Measurements from ENCODE around the gene CDK18. TPM values are rescaled to one million over a fixed set of nuclear protein-coding genes. Genes with fewer than 3 reads are reported as not detected.

Gene CDK18
- polyA plus RNA-seq, 1 donor from 2014 or later = not detected

- Histone ChIP-seq H3K9me2 (ENCODE audit: insufficient read depth, low read length) (no peaks in the 10 kb centered on the region), H3K4me2 (ENCODE audit: low read length) (no peak overlapping the region), H3K36me3 (ENCODE audit: insufficient read depth, low read length) (no peaks in the 10 kb centered on the region), H3K9ac (ENCODE audit: low read length) (no peak overlapping the region), H3K9me3 (ENCODE audit: low read length) (no peaks in the 10 kb centered on the region), H3K4me3 (ENCODE audit: low read length) (no peak overlapping the region), H4K20me1 (ENCODE audit: insufficient read depth) (no peaks in the 10 kb centered on the region), H3K27ac (ENCODE audit: low read length) (no peak overlapping the region), H3K27me3 (ENCODE audit: insufficient read depth, low read depth, low read length) (no peaks in the 10 kb centered on the region), H3F3A (ENCODE audit: insufficient read depth, low read length, poor library complexity, severe bottlenecking) (no peaks in the 10 kb centered on the region), H2AFZ (ENCODE audit: low read depth, low read length) (no peak overlapping the region), H3K79me2 (replicated peaks; ENCODE audit: insufficient read depth, low read length) (no peaks in the 10 kb centered on the region)
- TF ChIP-seq CTCF (IDR thresholded peaks at IDR 0.05; ENCODE audit: poor library complexity, severe bottlenecking) = no peak
- TF ChIP-seq EZH2 (IDR thresholded peaks at IDR 0.05; ENCODE audit: borderline replicate concordance, insufficient read depth, low read length, poor library complexity, severe bottlenecking) = no peak
- TF ChIP-seq REST (IDR thresholded peaks at IDR 0.05; ENCODE audit: borderline replicate concordance) = no peak
- TF ChIP-seq RAD21 (conservative IDR thresholded peaks at IDR 0.05) = no peak
- TF ChIP-seq SMC3 (conservative IDR thresholded peaks at IDR 0.05; ENCODE audit: poor library complexity) = no peak
These were observed 30.0 kb downstream of the CDK18 start for GRCh38 chr1:205534444-205534985.

GRCh38 chr1:205535096-205535495, 30.6 kb downstream of the CDK18 start:
- Histone ChIP-seq H3K79me2 (replicated peaks; ENCODE audit: insufficient read depth, low read length) (no peaks in the 10 kb centered on the region), H3K9ac (ENCODE audit: low read length) (no peak overlapping the region), H3K4me2 (ENCODE audit: low read length) (no peak overlapping the region), H3K9me2 (ENCODE audit: insufficient read depth, low read length) (no peaks in the 10 kb centered on the region), H3K36me3 (ENCODE audit: insufficient read depth, low read length) (no peaks in the 10 kb centered on the region), H3K9me3 (ENCODE audit: low read length) (no peaks in the 10 kb centered on the region), H4K20me1 (ENCODE audit: insufficient read depth) (no peaks in the 10 kb centered on the region), H2AFZ (ENCODE audit: low read depth, low read length) (no peak overlapping the region), H3K4me3 (ENCODE audit: low read length) (no peak overlapping the region), H3K27ac (ENCODE audit: low read length) (no peak overlapping the region), H3F3A (ENCODE audit: insufficient read depth, low read length, poor library complexity, severe bottlenecking) (no peaks in the 10 kb centered on the region), H3K27me3 (ENCODE audit: insufficient read depth, low read depth, low read length) (no peaks in the 10 kb centered on the region)
- no peak for TF ChIP-seq SMC3 (conservative IDR thresholded peaks at IDR 0.05; ENCODE audit: poor library complexity)
- no peak for TF ChIP-seq POLR2AphosphoS5 (IDR thresholded peaks at IDR 0.05)
- no peak for TF ChIP-seq EP300 (conservative IDR thresholded peaks at IDR 0.05; ENCODE audit: poor library complexity, severe bottlenecking)
- TF ChIP-seq RAD21 (conservative IDR thresholded peaks at IDR 0.05) = no peak
- no peak for TF ChIP-seq EZH2 (IDR thresholded peaks at IDR 0.05; ENCODE audit: borderline replicate concordance, insufficient read depth, low read length, poor library complexity, severe bottlenecking)
- no peak for TF ChIP-seq CTCF (IDR thresholded peaks at IDR 0.05; ENCODE audit: poor library complexity, severe bottlenecking)
- TF ChIP-seq MXI1 (conservative IDR thresholded peaks at IDR 0.05; ENCODE audit: poor library complexity, severe bottlenecking) = no peak

Measured in neural cell (in vitro differentiated cells).